NCI-H510A treated with DMSO at 0.1 percent for 48 hours (cell line): ENCODE measurements around the gene SSR1.
A peak's percentile ranks its signal among the peaks of the same experiment; 100 is the strongest.
"Not testable (repeated sequence)": the region's sequence is repeated elsewhere in the genome, so short reads cannot be mapped to it uniquely, and the experiment has no call there.

Experiments
- DNase-seq: peaks from one replicate; lab custom pipeline; 2025; lab: John Stamatoyannopoulos, UW

The SSR1 gene

GRCh38 chr6:7276199-7276524, 36.8 kb downstream of the SSR1 start:
- DNase-seq, result no peak

GRCh38 chr6:7274525-7274924, 38.5 kb downstream of the SSR1 start:
- not testable (repeated sequence) for DNase-seq

GRCh38 chr6:7273709-7274108, 39.3 kb downstream of the SSR1 start:
- no peak for DNase-seq

- DNase-seq, result no peak
Measured at GRCh38 chr6:7271205-7271534, 41.8 kb downstream of the SSR1 start.

GRCh38 chr6:7270320-7271204, 42.4 kb downstream of the SSR1 start:
- no peak for DNase-seq

GRCh38 chr6:7269816-7270215, 43.2 kb downstream of the SSR1 start:
- DNase-seq, result no peak

GRCh38 chr6:7268816-7269555, 44.0 kb downstream of the SSR1 start:
- DNase-seq, result no peak

- DNase-seq, result no peak
Measured at GRCh38 chr6:7268362-7268761, 44.6 kb downstream of the SSR1 start.

GRCh38 chr6:7267466-7268091, 45.4 kb downstream of the SSR1 start:
- no peak for DNase-seq

- no peak for DNase-seq
Measured at GRCh38 chr6:7267071-7267465, 45.9 kb downstream of the SSR1 start.

GRCh38 chr6:7265385-7265726, 47.6 kb downstream of the SSR1 start:
- DNase-seq, result not testable (repeated sequence)

GRCh38 chr6:7264686-7265384, 48.2 kb downstream of the SSR1 start:
- DNase-seq, result no peak

- no peak for DNase-seq
Measured at GRCh38 chr6:7264041-7264440, 49.0 kb downstream of the SSR1 start.

GRCh38 chr6:7263519-7263805, 49.5 kb downstream of the SSR1 start:
- not testable (repeated sequence) for DNase-seq

- no peak for DNase-seq
Measured at GRCh38 chr6:7262746-7263518, 50.1 kb downstream of the SSR1 start.

- DNase-seq, result peak; percentile 45
Measured at GRCh38 chr6:7261852-7262461, 51.0 kb downstream of the SSR1 start.

- peak; percentile 70 for DNase-seq
Measured at GRCh38 chr6:7261032-7261841, 51.8 kb downstream of the SSR1 start.

- no peak for DNase-seq
Measured at GRCh38 chr6:7260291-7261031, 52.5 kb downstream of the SSR1 start.

GRCh38 chr6:7258231-7258763, 54.7 kb downstream of the SSR1 start:
- DNase-seq, result no peak
